Measurements from ENCODE around the gene ZNF398. TPM values are rescaled to one million over a fixed set of nuclear protein-coding genes. Genes with fewer than 3 reads are reported as not detected.

ZNF398 gene
- total RNA-seq, 3 donors from 2014 or later, result 9.9 to 17.2 (median 10.9) TPM

- no peaks in the 10 kb centered on the region for H3K9me3 ChIP-seq
- DNase-seq, result no peak
- intact Hi-C loops (cut with DNase I, micrococcal nuclease), result no loop called here
Measured at GRCh38 chr7:149181450-149181790, 34.2 kb downstream of the ZNF398 start.

GRCh38 chr7:149184274-149184673 lies 37.0 kb downstream of the ZNF398 start:
- Histone ChIP-seq H3K4me1 (ENCODE audit: low read depth) (no peaks in the 10 kb centered on the region), H3K36me3 (ENCODE audit: low read depth) (no peaks in the 10 kb centered on the region), H3K4me3 (no peak overlapping the region), H3K9me3 (no peaks in the 10 kb centered on the region)
- intact Hi-C loops (cut with DNase I, micrococcal nuclease), result no loop called here
- no peak for ATAC-seq
- no peak for DNase-seq
- TF ChIP-seq CTCF (IDR thresholded peaks at IDR 0.05), result no peak

More at GRCh38 chr7:149181450-149181790, 34.2 kb downstream of the ZNF398 start:
- no peak for ATAC-seq
- H3K4me1 ChIP-seq (ENCODE audit: low read depth), result no peaks in the 10 kb centered on the region
- no peak overlapping the region for H3K4me3 ChIP-seq
- no peaks in the 10 kb centered on the region for H3K36me3 ChIP-seq (ENCODE audit: low read depth)
- TF ChIP-seq CTCF (IDR thresholded peaks at IDR 0.05), result no peak

- H3K36me3 ChIP-seq (ENCODE audit: low read depth), result no peaks in the 10 kb centered on the region
- no peak for TF ChIP-seq CTCF (IDR thresholded peaks at IDR 0.05)
- intact Hi-C loops (cut with DNase I, micrococcal nuclease), result no loop called here
- no peak for ATAC-seq
- H3K4me3 ChIP-seq, result no peak overlapping the region
- DNase-seq, result no peak
- H3K4me1 ChIP-seq (ENCODE audit: low read depth), result peaks cover 15% of the 10 kb centered on the region
- H3K9me3 ChIP-seq, result no peaks in the 10 kb centered on the region
Measured at GRCh38 chr7:149188213-149188612, 41.0 kb downstream of the ZNF398 start.

GRCh38 chr7:149188637-149189259 lies 41.5 kb downstream of the ZNF398 start:
- Histone ChIP-seq H3K36me3 (ENCODE audit: low read depth) (no peaks in the 10 kb centered on the region), H3K4me3 (no peak overlapping the region), H3K4me1 (ENCODE audit: low read depth) (peaks cover 15% of the 10 kb centered on the region), H3K9me3 (no peaks in the 10 kb centered on the region)
- intact Hi-C loops (cut with DNase I, micrococcal nuclease), result no loop called here
- DNase-seq (no peak), ATAC-seq (no peak)
- TF ChIP-seq CTCF (IDR thresholded peaks at IDR 0.05), result no peak

GRCh38 chr7:149191851-149192250 lies 44.6 kb downstream of the ZNF398 start:
- TF ChIP-seq CTCF (IDR thresholded peaks at IDR 0.05), result no peak
- Histone ChIP-seq H3K4me1 (ENCODE audit: low read depth) (peaks cover 22% of the 10 kb centered on the region), H3K9me3 (no peaks in the 10 kb centered on the region), H3K36me3 (ENCODE audit: low read depth) (no peaks in the 10 kb centered on the region), H3K4me3 (no peak overlapping the region)
- ATAC-seq (peak; percentile 79), DNase-seq (peak; percentile 63 to 81 (median 69))
- intact Hi-C loops (cut with DNase I, micrococcal nuclease), result no loop called here

GRCh38 chr7:149194799-149195179 lies 47.5 kb downstream of the ZNF398 start:
- no peak for ATAC-seq
- intact Hi-C loops (cut with DNase I, micrococcal nuclease), result no loop called here
- Histone ChIP-seq H3K4me1 (ENCODE audit: low read depth) (peaks cover 26% of the 10 kb centered on the region), H3K4me3 (no peak overlapping the region), H3K9me3 (no peaks in the 10 kb centered on the region), H3K36me3 (ENCODE audit: low read depth) (peaks cover 8% of the 10 kb centered on the region)
- no peak for TF ChIP-seq CTCF (IDR thresholded peaks at IDR 0.05)
- DNase-seq, result no peak

All from mucosa of descending colon (tissue), 3 donors.